ENCODE measurements around the gene GATAD2B.
"Not testable (repeated sequence)": the region's sequence is repeated elsewhere in the genome, so short reads cannot be mapped to it uniquely, and the experiment has no call there.

DNA sequence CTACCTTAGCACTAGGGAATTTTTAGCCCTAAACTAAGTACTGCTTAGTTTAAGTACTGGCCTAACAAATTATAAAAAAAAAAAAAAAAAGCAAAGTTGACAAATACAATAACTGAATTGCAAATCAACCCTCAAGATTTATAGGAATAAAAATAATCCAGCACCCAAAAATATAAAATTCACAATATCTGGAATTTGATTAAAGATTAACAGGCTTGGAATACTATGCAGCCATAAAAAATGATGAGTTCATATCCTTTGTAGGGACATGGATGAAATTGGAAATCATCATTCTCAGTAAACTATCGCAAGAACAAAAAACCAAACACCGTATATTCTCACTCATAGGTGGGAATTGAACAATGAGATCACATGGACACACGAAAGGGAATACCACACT is 78.4 kb downstream of the GATAD2B start:
- not testable (repeated sequence) for TF ChIP-seq YY1 (IDR thresholded peaks at IDR 0.05; ENCODE audit: insufficient read depth, insufficient read length); ZNF274 (IDR thresholded peaks at IDR 0.05; ENCODE audit: low read depth, low read length)

Data from NT2/D1 (cell line).